ENCODE data around the gene DCHS1. TPM values are rescaled to one million over a fixed set of nuclear protein-coding genes. Genes with fewer than 3 reads are reported as not detected.

DCHS1 gene
- total RNA-seq, 1 donor from 2014 or later: 22.7 TPM

- DNase-seq (ENCODE audit: low spot score) (no peak), ATAC-seq (no peak)
- intact Hi-C loops (cut with DNase I): no loop called here
Observed at GRCh38 chr11:6653097-6653496, 2.5 kb downstream of the DCHS1 start.

GRCh38 chr11:6652182-6652581 lies 3.4 kb downstream of the DCHS1 start:
- intact Hi-C loops (cut with DNase I): no loop called here
- ATAC-seq (no peak), DNase-seq (ENCODE audit: low spot score) (no peak)

- no peak for ATAC-seq
Observed at GRCh38 chr11:6650980-6651379, 4.6 kb downstream of the DCHS1 start.

GRCh38 chr11:6650104-6650503 lies 5.5 kb downstream of the DCHS1 start:
- ATAC-seq (no peak), DNase-seq (ENCODE audit: low spot score) (no peak)
- intact Hi-C loops (cut with DNase I): no loop called here

More at GRCh38 chr11:6650980-6651379, 4.6 kb downstream of the DCHS1 start:
- intact Hi-C loops (cut with DNase I): no loop called here
- DNase-seq (ENCODE audit: low spot score): no peak

GRCh38 chr11:6648501-6648900 lies 7.1 kb downstream of the DCHS1 start:
- DNase-seq (ENCODE audit: low spot score) (no peak), ATAC-seq (no peak)
- intact Hi-C loops (cut with DNase I): no loop called here

GRCh38 chr11:6647836-6648235 lies 7.8 kb downstream of the DCHS1 start:
- DNase-seq (ENCODE audit: low spot score) (no peak), ATAC-seq (no peak)
- intact Hi-C loops (cut with DNase I): no loop called here

DNA sequence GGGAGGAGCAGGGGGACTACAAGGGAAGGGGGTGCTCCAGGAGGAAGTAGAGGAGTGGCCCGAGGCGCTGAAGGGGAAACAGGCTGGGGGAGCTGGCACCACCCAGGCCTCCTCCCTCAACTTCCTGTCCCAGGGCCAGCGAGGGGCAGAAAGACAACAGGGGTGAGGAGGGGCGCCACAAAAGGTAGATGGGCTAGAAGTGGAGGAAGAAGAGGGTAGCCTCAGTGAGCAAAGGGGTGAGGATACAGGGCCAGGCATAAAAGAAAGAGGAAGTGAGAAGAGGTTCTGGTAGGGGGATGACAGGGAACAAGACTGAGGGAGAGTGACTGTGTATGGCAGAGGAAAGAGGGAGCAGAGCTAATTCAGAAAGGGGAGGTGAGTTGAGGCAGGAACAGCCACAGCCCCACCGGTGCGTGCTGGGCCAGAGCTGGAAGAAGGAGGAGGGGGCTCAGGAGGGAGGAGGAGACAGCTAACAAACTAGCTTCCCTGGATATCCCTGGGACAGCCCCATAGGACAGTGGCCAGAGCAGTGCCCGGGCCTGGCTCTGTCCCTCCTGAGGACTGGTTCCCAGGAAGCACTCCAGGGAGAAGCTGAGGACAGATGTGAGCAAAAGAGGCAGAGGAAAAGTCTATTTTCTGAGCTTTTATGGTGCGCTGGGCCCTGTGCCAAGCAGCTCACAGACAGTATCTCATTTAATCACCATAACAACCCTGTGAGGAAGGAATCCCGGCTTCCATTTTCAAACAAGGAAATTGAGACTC lies 8.5 kb downstream of the DCHS1 start:
- peak; percentile 47 for ATAC-seq
- no peak for DNase-seq (ENCODE audit: low spot score)
- intact Hi-C loops (cut with DNase I): no loop called here

DNA sequence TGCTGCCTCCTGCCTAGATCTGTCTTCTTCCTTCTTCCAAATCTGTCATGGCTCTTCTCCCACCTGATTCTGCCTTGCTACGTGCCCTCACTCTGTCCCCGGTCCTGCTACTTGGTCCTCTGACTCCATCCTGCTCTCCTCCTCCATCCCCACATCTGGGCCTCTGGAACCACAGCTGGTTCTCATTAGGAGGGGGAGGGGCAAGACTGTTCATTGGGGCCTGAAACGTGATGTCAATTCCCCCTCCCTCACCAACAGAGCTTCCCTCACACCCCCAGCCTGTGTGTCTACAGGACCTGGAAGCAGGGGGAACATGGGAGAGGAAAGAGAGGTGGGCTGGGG lies 9.1 kb downstream of the DCHS1 start:
- ATAC-seq: peak; percentile 88
- intact Hi-C loops (cut with DNase I): no loop called here
- DNase-seq (ENCODE audit: low spot score): no peak

DNA sequence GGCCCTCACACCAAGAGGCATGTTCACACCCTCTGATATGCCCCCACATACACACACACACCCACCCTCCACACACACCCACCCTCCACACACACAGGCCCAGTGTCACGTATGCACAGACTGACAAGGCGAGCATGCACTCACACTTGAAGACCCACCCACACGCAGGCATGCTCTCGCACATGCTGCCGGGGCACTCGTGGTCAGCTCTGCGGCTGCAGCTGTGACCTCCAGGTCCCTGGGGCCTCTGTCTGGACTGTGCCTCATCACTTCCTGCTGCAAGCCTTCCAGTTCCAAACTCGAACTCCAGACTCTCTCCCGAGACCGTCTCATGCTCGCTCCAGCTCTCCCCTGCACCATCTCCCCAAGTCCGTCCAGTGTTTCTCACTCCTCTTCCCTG lies 9.5 kb downstream of the DCHS1 start:
- ATAC-seq (peak; percentile 94), DNase-seq (ENCODE audit: low spot score) (peak; percentile 87)

GRCh38 chr11:6642957-6643356 lies 12.7 kb downstream of the DCHS1 start:
- no peak for DNase-seq (ENCODE audit: low spot score)
- intact Hi-C loops (cut with DNase I): no loop called here
- ATAC-seq: no peak

More for the DNA sequence above, 9.5 kb downstream of the DCHS1 start:
- intact Hi-C loops (cut with DNase I): no loop called here

DNA sequence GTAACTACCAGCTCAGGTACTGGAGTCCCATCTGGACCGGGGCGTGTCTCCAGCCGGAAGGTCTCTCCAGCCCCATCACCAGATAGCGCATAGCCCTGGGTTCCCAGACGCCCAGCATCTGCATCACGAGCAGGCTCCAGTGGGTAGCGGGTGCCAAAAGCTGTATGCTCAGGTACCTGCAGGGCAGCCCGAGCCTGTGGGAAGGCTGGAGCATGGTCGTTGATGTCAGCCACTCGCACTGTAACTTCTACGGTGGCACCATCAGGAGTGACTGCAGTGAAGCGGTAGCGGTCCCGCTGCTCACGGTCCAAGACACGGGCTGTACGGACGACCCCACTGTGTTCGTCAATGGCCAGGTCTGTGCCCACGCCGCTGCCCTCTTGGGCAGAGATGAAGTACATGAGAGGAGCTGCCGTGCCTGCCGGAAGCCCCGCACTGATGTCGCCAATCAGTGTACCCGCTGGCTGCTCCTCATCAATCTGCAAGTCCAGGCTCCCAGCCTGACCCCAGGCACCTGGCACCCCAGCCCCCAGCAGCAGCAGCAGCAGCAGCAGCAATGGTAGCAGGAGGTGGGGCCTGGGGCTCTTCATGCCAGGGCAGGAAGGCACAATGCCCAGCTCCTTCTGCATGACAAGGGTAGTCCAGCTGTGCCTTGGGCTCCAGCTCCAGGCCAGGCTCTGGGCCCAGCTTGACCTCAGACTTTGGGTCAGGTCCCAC lies 14.5 kb downstream of the DCHS1 start:
- ATAC-seq (no peak), DNase-seq (ENCODE audit: low spot score) (no peak)
- intact Hi-C loops (cut with DNase I): no loop called here

- intact Hi-C loops (cut with DNase I): no loop called here
- ATAC-seq: no peak
Observed at GRCh38 chr11:6640036-6640984, 15.3 kb downstream of the DCHS1 start.

GRCh38 chr11:6638429-6638828 lies 17.2 kb downstream of the DCHS1 start:
- intact Hi-C loops (cut with DNase I): no loop called here
- ATAC-seq (no peak), DNase-seq (ENCODE audit: low spot score) (no peak)

More at GRCh38 chr11:6640036-6640984, 15.3 kb downstream of the DCHS1 start:
- DNase-seq (ENCODE audit: low spot score): no peak

- DNase-seq (ENCODE audit: low spot score) (no peak), ATAC-seq (peak; percentile 80)
- intact Hi-C loops (cut with DNase I): no loop called here
Observed at GRCh38 chr11:6637871-6638270, 17.7 kb downstream of the DCHS1 start.

DNA sequence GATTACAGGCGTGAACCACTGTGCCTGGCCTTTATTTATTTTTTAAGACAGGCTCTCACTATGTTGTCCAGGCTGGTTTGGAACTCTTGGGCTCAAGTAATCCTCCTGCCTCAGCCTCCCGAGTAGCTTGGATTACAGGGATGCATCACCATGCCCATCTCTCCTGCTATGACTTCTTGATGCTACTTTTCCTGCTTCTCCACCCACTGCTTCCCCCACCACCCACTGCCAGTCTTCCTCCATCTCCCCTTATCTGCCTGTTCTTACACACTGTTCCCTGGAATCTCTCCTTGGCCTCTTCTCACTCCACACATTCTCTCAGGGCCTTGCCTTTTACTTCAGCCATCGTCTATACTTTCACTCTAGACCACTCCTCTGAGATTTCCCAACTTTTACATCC lies 19.1 kb downstream of the DCHS1 start:
- ATAC-seq (no peak), DNase-seq (ENCODE audit: low spot score) (no peak)
- intact Hi-C loops (cut with DNase I): no loop called here

DNA sequence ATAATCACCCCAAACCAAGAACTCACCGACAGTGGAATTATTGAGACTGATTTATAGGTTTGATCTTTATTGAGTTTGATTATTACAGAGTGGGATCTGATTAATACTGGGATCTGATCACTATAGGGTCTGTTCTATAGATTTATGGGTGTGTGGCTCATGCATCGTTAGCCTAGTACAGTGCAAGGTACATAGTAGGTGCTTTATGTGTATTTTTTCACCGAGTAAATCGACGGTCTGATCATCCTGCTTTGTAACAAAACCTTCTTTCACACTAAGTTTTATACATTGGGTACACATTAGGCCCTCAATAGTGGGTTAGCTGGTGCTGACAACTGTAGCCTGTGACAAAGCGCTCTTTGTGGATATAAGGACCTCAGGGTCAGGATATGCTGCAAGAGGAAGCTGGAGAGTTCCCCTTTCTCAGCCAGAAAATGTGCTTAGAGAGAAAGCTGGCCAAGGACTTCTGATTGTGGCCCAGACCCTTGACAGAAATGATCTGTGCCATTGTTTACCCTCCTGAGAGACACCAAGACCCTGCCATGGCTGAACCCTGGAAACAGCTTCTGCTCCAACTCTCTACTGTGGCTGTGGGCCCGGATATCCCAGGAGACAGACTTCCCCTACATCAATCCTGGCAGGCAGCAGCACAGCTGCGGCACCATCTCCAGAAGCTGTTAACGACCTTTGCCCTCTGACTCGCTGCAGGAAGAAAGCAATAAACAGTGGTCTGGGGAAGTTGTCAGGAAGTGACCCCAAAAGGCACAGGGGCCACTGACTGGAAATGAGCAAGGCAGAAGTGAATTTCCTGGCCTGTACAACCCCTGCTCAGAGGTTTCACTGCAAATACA lies 20.3 kb downstream of the DCHS1 start:
- peak; percentile 56 for DNase-seq (ENCODE audit: low spot score)
- peak; percentile 81 for ATAC-seq
- intact Hi-C loops (cut with DNase I): no loop called here

GRCh38 chr11:6634534-6634933 lies 21.1 kb downstream of the DCHS1 start:
- intact Hi-C loops (cut with DNase I): no loop called here
- DNase-seq (ENCODE audit: low spot score): no peak

More at GRCh38 chr11:6634534-6634933, 21.1 kb downstream of the DCHS1 start:
- no peak for ATAC-seq
